Activated CD4-positive, alpha-beta T cell treated with anti-CD3 and anti-CD28 coated beads, Interleukin-2, amount 10 ng/mL, durations not matched to agents 24 days and 14 days (primary cell): Measurements from ENCODE around the gene SH3BGRL3. TPM values are rescaled to one million over a fixed set of nuclear protein-coding genes. Genes with fewer than 3 reads are reported as not detected.
"Not testable (repeated sequence)": the region's sequence is repeated elsewhere in the genome, so short reads cannot be mapped to it uniquely, and the experiment has no call there.

Source experiments
- DNase-seq: peaks from one replicate; pipeline ENCODE4 v3.0.0; 2022
- H3K27ac Mint-ChIP-seq: one replicate; pipeline ENCODE4 v1.8.0; 2022; ENCODE audit warnings: mild to moderate bottlenecking, mixed read lengths
- H3K27me3 Mint-ChIP-seq: one replicate; pipeline ENCODE4 v1.8.0; 2022; ENCODE audit warnings: mixed read lengths
- H3K36me3 Mint-ChIP-seq: one replicate; pipeline ENCODE4 v1.8.0; 2022; ENCODE audit warnings: low read depth, mild to moderate bottlenecking, mixed read lengths
- H3K4me1 Mint-ChIP-seq: one replicate; pipeline ENCODE4 v1.8.0; 2021; ENCODE audit warnings: mixed read lengths
- H3K4me3 Mint-ChIP-seq: one replicate; pipeline ENCODE4 v1.8.0; 2022; ENCODE audit warnings: mild to moderate bottlenecking, moderate library complexity, mixed read lengths
- H3K9me3 Mint-ChIP-seq: one replicate; pipeline ENCODE4 v1.8.0; 2021; ENCODE audit warnings: mixed read lengths
- intact Hi-C: fragments of 100-400 bp; cut with micrococcal nuclease; formaldehyde crosslinking; loops from one replicate; pipeline ENCODE4 v1.15.1; 2023
- total RNA-seq: library from RNA; stranded (reverse); gene quantifications from 2 replicates; pipeline ENCODE4 v1.2.3, GENCODE V29; 2022

The SH3BGRL3 gene
- total RNA-seq, 1 donor from 2014 or later: 474 TPM

- peaks cover 40% of the 10 kb centered on the region for H3K4me1 Mint-ChIP-seq
- intact Hi-C loops: loop anchor here (1.0 to 5.0 kb wide), 6 partner anchors 36 to 152 kb away; partner anchors contain the start of genes CEP85 and ZNF593
Observed at GRCh38 chr1:26321315-26322041, 41.6 kb downstream of the SH3BGRL3 start.

GRCh38 chr1:26322042-26322331, 42.1 kb downstream of the SH3BGRL3 start:
- Mint-ChIP-seq H3K27ac (no peak overlapping the region), H3K36me3 (peaks cover 50% of the 10 kb centered on the region)

More at GRCh38 chr1:26321315-26322041, 41.6 kb downstream of the SH3BGRL3 start:
- H3K4me3 Mint-ChIP-seq: peak overlapping the region; percentile 82
- DNase-seq: peak; percentile 99
- H3K27ac Mint-ChIP-seq: peak overlapping the region; percentile 96
- no peaks in the 10 kb centered on the region for H3K9me3 Mint-ChIP-seq
- H3K27me3 Mint-ChIP-seq: no peaks in the 10 kb centered on the region
- H3K36me3 Mint-ChIP-seq: peaks cover 50% of the 10 kb centered on the region

GRCh38 chr1:26323382-26323781, 43.5 kb downstream of the SH3BGRL3 start:
- intact Hi-C loops: loop anchor here (5.0 kb wide), 2 partner anchors 39 to 64 kb away; no protein-coding TSS in a partner anchor
- Mint-ChIP-seq H3K9me3 (no peaks in the 10 kb centered on the region), H3K4me1 (peaks cover 26% of the 10 kb centered on the region), H3K4me3 (no peak overlapping the region), H3K36me3 (peaks cover 46% of the 10 kb centered on the region), H3K27ac (no peak overlapping the region), H3K27me3 (no peaks in the 10 kb centered on the region)
- DNase-seq: no peak

More at GRCh38 chr1:26322042-26322331, 42.1 kb downstream of the SH3BGRL3 start:
- peaks cover 36% of the 10 kb centered on the region for H3K4me1 Mint-ChIP-seq
- no peaks in the 10 kb centered on the region for H3K9me3 Mint-ChIP-seq
- no peaks in the 10 kb centered on the region for H3K27me3 Mint-ChIP-seq
- DNase-seq: no peak
- H3K4me3 Mint-ChIP-seq: no peak overlapping the region
- intact Hi-C loops: loop anchor here (5.0 kb wide), 2 partner anchors 40 to 65 kb away; no protein-coding TSS in a partner anchor

GRCh38 chr1:26324550-26324949, 44.7 kb downstream of the SH3BGRL3 start:
- Mint-ChIP-seq H3K36me3 (peaks cover 38% of the 10 kb centered on the region), H3K4me1 (peaks cover 25% of the 10 kb centered on the region), H3K4me3 (no peak overlapping the region), H3K27me3 (no peaks in the 10 kb centered on the region), H3K27ac (no peak overlapping the region), H3K9me3 (no peaks in the 10 kb centered on the region)
- intact Hi-C loops: loop anchor here (5.0 kb wide), 2 partner anchors 38 to 63 kb away; no protein-coding TSS in a partner anchor
- DNase-seq: no peak

GRCh38 chr1:26327956-26328362, 48.1 kb downstream of the SH3BGRL3 start:
- H3K9me3 Mint-ChIP-seq: no peaks in the 10 kb centered on the region
- peaks cover 4% of the 10 kb centered on the region for H3K4me1 Mint-ChIP-seq
- no peak overlapping the region for H3K4me3 Mint-ChIP-seq
- no peak for DNase-seq
- intact Hi-C loops: no loop called here
- H3K36me3 Mint-ChIP-seq: peaks cover 14% of the 10 kb centered on the region
- H3K27me3 Mint-ChIP-seq: no peaks in the 10 kb centered on the region
- H3K27ac Mint-ChIP-seq: no peak overlapping the region

- H3K9me3 Mint-ChIP-seq: no peaks in the 10 kb centered on the region
- H3K27ac Mint-ChIP-seq: no peak overlapping the region
- no peak overlapping the region for H3K4me3 Mint-ChIP-seq
- peaks cover 9% of the 10 kb centered on the region for H3K36me3 Mint-ChIP-seq
- no peaks in the 10 kb centered on the region for H3K4me1 Mint-ChIP-seq
- intact Hi-C loops: no loop called here
- no peaks in the 10 kb centered on the region for H3K27me3 Mint-ChIP-seq
- no peak for DNase-seq
Observed at GRCh38 chr1:26328597-26328996, 48.7 kb downstream of the SH3BGRL3 start.

GRCh38 chr1:26329380-26329779, 49.5 kb downstream of the SH3BGRL3 start:
- intact Hi-C loops: not testable (repeated sequence)

GRCh38 chr1:26330276-26330675, 50.4 kb downstream of the SH3BGRL3 start:
- Mint-ChIP-seq H3K27ac (no peak overlapping the region), H3K4me3 (no peak overlapping the region), H3K4me1 (no peaks in the 10 kb centered on the region), H3K27me3 (peaks cover 5% of the 10 kb centered on the region), H3K36me3 (peaks cover 2% of the 10 kb centered on the region), H3K9me3 (no peaks in the 10 kb centered on the region)
- DNase-seq: no peak
- intact Hi-C loops: no loop called here

More at GRCh38 chr1:26329380-26329779, 49.5 kb downstream of the SH3BGRL3 start:
- H3K4me1 Mint-ChIP-seq, H3K27me3 Mint-ChIP-seq, H3K9me3 Mint-ChIP-seq, H3K36me3 Mint-ChIP-seq, H3K27ac Mint-ChIP-seq, DNase-seq, H3K4me3 Mint-ChIP-seq: not testable (repeated sequence)

Other genes with a start within 250 kb of the SH3BGRL3 start
- gene SLC30A2, start 234.0 kb upstream of the SH3BGRL3 start, total RNA-seq: not detected in 2 replicates
- gene TRIM63, start 212.5 kb upstream of the SH3BGRL3 start, total RNA-seq: not detected in 2 replicates
- 15.8 and 18.7 TPM in 2 replicates for gene PDIK1L, start 168.3 kb upstream of the SH3BGRL3 start, total RNA-seq
- gene FAM110D, start 121.0 kb upstream of the SH3BGRL3 start, total RNA-seq: 0.07 and 0.09 TPM in 2 replicates
- gene C1orf232, start 111.1 kb upstream of the SH3BGRL3 start, total RNA-seq: not detected in 2 replicates
- 84.0 and 87.1 TPM in 2 replicates for gene ZNF593, start 110.2 kb upstream of the SH3BGRL3 start, total RNA-seq
- not detected in 2 replicates for gene ZNF593OS, start 108.3 kb upstream of the SH3BGRL3 start, total RNA-seq
- 4.0 and 6.2 TPM in 2 replicates for gene CNKSR1, start 102.6 kb upstream of the SH3BGRL3 start, total RNA-seq
- not detected in 2 replicates for gene CATSPER4, start 89.5 kb upstream of the SH3BGRL3 start, total RNA-seq
- 39.3 and 40.8 TPM in 2 replicates for gene CEP85, start 45.9 kb upstream of the SH3BGRL3 start, total RNA-seq
- gene UBXN11, start 26.6 kb downstream of the SH3BGRL3 start, total RNA-seq: 17.1 and 19.0 TPM in 2 replicates
- 295 and 297 TPM in 2 replicates for gene CD52, start 37.9 kb downstream of the SH3BGRL3 start, total RNA-seq
- gene CRYBG2, start 74.0 kb downstream of the SH3BGRL3 start, total RNA-seq: 1.1 and 1.4 TPM in 2 replicates
- gene ZNF683, start 92.7 kb downstream of the SH3BGRL3 start, total RNA-seq: not detected in 2 replicates
- not detected in 2 replicates for gene LIN28A, start 130.7 kb downstream of the SH3BGRL3 start, total RNA-seq
- 57.0 and 60.2 TPM in 2 replicates for gene DHDDS, start 152.2 kb downstream of the SH3BGRL3 start, total RNA-seq
- gene HMGN2, start 192.4 kb downstream of the SH3BGRL3 start, total RNA-seq: 528 and 545 TPM in 2 replicates
- gene RPS6KA1, start 249.7 kb downstream of the SH3BGRL3 start, total RNA-seq: 264 and 277 TPM in 2 replicates